ENCODE results near the gene PRDX2. TPM values are rescaled to one million over a fixed set of nuclear protein-coding genes. Genes with fewer than 3 reads are reported as not detected.
"Not testable (repeated sequence)": the region's sequence is repeated elsewhere in the genome, so short reads cannot be mapped to it uniquely, and the experiment has no call there.

Gene PRDX2
- total RNA-seq, 1 donor: 278 TPM

DNA sequence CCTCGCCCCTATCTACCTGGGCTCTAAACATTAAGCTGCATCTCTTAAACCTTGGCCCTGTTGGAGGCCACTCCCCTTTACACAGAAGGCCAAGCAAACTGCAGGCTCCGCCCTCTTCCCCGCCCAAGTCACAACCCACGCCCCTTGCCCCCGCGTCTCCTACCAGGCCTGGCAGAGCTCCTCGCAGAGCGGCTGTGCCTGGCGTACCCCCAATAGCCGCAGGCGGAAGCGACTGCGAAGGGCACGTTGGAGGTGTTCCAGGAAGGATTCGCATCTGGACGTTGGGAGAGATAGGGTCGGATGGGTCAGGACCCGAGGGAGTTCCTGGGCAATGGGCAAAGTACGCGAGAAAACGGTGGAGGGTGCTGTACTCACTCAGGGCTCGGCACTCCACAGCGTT lies 26.9 kb upstream of the PRDX2 start:
- peak in 2 of 3 donors; percentile 72 to 85 for DNase-seq (ENCODE audit: low read depth in 2 of 3, low spot score in 2 of 3)

DNA sequence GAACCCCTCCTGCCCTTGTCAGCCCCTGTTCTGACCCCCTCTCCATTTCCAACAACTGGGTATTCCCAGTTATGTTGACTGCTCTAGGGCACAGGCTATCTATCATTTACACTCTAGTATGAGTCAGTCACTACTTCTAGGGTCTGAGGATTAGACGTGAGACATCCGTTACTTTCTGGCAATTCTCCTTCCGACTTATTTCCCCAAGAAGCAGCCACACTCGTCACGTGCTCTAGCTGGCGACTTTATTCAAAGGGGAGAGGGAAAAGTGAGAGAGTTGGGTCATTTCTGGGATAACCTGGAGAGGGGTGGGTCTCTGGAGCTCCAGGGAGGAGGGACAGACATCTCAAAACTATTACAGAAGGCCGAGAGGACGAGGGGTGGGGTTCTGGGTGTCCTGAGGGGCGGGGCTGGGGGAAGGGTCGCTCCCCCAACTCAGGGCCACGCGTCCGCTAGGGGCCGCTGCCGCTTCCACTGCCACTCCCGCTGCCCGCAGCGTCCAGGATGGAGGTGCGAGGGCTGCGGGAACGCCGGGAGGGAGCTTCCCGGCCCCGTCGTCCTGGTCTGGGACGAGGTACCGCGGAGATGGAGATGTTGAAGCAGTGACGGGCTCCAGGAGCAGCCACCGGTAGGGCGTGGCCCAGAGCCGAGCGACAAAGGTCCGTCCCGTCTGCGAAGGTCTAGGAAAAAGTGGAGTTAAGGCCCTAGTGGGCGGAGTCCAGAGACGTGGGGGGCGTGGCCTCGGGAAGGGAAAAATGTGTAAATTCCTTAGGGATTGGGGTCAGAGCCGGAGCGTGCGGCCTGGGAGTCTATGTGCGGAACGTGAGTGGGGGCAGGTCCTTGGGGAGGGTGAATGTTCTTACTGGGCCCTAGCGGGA lies 23.9 kb upstream of the PRDX2 start:
- DNase-seq (ENCODE audit: low read depth in 2 of 3, low spot score in 2 of 3): peak in 1 of 3 donors; percentile 59

DNA sequence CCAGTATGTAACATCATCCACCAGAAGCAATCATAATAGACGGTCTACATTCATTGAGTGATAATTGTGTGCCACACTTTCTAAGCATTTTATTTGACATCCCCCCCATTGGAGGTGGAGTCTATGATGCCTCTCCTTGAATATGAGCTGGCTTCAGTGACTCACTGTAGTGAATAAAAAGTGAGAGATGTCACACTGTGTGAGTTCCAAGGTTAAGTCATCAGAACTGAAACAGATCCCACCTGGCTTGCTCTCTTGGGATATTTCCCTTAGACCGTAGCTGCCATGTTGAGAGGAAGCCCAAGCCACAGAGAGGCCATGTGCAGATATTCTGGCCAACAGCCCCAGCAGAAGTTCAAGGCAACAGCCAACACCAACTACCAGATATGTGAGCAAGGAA lies 20.2 kb upstream of the PRDX2 start:
- no peak for DNase-seq (ENCODE audit: low read depth in 2 of 3, low spot score in 2 of 3)

DNA sequence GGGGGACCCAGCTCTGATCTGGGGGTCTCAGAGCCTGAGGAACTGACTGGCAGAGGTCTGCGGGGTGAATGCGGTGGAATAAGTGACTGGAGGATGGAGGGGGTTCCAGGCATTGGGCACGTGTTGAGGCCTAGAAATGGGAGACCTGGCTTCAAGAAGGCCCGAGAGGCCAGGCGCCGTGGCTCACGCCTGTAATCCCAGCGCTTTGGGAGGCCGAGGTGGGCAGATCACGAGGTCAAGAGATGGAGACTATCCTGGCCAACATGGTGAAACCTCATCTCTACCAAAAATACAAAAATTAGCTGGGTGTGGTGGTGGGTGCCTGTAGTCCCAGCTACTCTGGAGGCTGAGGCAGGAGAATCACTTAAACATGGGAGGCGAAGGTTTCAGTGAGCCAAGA lies 16.2 kb upstream of the PRDX2 start:
- DNase-seq (ENCODE audit: low read depth in 2 of 3, low spot score in 2 of 3): not testable (repeated sequence)

DNA sequence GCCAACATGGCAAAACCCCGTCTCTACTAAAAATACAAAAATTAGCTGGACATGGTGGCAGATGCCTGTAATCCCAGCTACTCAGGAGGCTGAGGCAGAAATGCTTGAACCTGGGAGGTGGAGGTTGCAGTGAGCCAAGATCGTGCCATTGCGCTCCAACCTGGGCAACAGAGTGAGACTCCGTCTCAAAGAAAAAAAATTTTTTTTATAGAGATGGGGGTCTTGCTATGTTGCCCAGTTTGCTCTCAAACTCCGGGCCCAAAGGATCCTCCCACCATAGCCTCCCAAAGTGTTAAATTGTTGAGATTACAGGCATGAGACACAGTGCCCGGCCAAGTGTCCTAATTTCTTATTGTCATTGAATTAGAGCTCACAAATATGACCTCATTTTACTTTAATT lies 15.6 kb upstream of the PRDX2 start:
- not testable (repeated sequence) for DNase-seq (ENCODE audit: low read depth in 2 of 3, low spot score in 2 of 3)

DNA sequence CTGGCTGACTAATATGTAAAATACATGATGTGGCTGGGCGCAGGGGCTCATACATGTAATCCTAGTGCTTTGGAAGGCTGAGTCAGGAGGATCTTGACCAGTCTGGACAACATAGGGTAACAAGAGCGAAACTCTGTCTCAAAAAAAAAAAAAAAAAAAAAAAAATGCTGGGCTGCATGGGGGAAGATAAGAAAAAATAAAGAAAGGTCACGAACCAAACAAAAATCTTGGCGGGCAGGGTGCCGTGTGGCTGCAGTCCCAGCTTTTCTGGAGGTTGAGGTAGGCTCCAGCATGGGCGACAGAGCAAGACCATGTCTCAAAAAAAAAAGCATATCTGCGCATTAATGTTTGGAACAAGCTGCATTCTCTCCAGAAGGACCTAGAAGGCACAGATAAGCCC lies 13.5 kb upstream of the PRDX2 start:
- DNase-seq (ENCODE audit: low read depth in 2 of 3, low spot score in 2 of 3): no peak

DNA sequence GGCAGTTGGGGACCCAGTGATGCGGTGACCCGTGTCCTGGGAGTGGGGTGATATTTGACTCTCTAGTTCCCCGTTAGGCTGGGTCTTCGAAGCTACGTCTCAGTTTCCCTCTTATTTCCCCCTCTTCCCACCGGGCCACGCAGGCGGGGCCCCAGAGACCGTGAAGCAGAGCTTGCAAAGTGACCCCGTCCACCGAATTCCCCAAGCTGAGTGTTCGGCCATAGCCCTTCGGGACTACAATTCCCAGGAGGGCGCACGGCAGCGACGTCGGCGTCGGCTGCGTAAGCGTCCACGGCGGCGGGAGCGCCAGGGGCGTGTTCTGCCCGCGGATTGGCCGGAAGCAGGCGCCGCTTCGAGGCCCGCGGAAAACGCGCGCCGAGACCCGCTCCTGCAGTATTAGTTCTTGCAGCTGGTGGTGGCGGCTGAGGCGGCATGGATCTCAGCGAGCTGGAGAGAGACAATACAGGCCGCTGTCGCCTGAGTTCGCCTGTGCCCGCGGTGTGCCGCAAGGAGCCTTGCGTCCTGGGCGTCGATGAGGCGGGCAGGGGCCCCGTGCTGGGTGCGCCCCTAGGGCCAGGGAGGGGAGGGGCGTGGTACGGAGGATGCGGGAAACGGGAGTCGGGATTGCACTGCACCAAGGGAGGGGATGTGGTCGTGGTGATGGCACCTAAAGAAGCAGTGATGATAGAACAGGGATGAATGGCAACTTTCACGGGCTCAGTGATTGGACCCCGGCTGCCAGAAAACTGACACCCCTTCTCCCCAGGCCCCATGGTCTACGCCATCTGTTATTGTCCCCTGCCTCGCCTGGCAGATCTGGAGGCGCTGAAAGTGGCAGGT lies 4.9 kb upstream of the PRDX2 start, which contains the start of gene RNASEH2A:
RNASEH2A (plus strand) TSS at position 343 of the 840 bp plus-strand sequence; CDS start at position 433, 90 bp downstream.
- DNase-seq (ENCODE audit: low read depth in 2 of 3, low spot score in 2 of 3): peak in 2 of 3 donors; percentile 86 to 87

DNA sequence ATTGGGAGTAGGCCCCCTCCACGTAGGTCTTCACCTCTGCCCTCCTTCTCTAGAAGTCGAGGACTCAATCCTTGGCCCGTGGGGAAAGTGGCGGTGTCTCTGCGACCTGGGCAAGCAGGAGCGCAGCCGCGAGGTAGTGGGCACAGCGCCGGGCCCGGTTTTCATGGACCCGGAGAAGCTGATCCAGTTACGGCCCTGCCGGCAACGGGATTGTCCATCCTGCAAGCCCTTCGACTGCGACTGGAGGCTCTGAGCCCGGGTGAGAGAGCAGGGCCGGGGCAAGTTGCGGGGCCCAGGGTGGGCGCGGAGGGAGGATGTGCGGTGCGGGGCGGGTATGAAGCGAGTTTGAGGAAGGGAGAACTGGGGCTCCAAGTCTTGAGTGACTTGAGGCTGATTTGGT lies 2.5 kb upstream of the PRDX2 start:
- DNase-seq (ENCODE audit: low read depth in 2 of 3, low spot score in 2 of 3): no peak

DNA sequence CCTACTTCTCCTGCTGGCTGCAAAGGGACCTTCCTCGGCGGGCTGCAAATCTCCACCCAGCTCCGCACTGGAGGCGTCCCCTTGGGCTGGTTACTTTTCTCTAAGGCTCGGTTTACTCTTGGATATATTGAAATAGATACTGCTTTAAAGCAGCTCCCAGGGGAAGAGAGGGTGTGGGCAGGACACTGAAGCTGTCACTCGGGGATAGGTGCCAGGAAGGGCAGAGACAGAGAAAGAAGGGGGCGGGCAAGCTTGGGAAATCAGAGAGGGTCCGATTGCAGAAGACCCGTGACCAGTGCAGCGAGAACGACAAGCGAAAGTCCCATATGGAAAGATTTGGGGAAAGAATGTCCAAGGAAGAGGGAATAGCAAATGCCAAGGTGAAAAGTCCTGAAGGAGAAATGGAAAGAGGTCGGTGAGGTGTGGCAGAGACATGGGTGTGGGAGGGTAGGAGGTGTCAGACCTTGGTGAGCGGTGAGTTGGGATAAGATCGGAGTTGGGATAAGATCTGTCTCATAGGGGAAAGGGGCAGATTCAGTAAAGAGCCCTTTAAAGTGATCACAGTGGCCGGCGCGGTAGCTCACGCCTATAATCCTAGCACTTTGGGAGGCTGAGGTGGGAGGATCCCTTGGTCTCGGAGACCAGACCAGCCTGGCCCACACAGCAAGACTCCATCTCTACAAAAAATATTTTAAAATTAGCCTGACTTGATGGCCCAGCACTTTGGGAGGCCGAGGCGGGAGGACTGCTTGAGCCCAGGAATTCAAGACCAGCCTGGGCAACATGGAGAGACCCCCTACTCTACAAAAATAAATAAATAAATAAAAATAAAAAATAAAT lies 887 bp upstream of the PRDX2 start:
- no peak for DNase-seq (ENCODE audit: low read depth in 2 of 3, low spot score in 2 of 3)

DNA sequence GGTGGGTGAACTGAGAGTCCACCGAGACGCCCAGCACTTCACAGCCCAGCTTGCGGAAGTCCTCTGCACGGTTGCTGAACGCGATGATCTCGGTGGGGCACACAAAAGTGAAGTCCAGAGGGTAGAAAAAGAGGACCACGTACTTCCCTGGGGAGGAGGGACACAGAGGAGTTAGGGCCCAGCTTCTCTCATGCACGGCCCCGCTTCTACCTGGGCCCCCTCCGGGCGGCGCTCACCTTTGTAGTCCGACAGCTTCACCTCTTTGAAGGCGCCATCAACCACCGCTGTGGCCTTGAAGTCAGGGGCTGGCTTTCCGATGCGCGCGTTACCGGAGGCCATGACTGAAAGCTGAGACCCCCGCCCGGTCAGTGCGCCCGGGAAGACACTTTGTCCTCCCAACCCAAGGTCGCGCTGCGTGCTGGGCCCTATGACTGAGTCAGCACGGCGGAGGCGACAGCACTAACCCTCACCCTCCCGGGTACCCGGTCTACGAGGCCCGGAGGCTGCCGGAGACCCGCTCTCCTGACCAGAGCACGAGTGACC lies 606 bp downstream of the PRDX2 start:
- no peak for DNase-seq (ENCODE audit: low read depth in 2 of 3, low spot score in 2 of 3)

DNA sequence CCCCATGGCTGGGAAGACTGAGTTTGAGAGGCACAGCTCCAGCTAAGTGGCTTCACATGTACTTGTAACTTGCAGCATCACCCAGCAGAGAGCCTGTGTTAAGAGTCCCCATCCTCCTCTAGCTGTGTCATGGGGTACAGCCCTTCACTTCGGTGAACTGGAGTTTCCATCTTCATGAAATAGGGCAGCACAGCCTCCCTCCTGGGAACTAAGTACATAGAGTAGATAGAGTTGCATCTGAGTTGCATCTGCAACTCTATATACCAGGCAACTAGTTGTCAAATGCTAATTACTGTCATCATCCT lies 1.2 kb downstream of the PRDX2 start:
- no peak for DNase-seq (ENCODE audit: low read depth in 2 of 3, low spot score in 2 of 3)

DNA sequence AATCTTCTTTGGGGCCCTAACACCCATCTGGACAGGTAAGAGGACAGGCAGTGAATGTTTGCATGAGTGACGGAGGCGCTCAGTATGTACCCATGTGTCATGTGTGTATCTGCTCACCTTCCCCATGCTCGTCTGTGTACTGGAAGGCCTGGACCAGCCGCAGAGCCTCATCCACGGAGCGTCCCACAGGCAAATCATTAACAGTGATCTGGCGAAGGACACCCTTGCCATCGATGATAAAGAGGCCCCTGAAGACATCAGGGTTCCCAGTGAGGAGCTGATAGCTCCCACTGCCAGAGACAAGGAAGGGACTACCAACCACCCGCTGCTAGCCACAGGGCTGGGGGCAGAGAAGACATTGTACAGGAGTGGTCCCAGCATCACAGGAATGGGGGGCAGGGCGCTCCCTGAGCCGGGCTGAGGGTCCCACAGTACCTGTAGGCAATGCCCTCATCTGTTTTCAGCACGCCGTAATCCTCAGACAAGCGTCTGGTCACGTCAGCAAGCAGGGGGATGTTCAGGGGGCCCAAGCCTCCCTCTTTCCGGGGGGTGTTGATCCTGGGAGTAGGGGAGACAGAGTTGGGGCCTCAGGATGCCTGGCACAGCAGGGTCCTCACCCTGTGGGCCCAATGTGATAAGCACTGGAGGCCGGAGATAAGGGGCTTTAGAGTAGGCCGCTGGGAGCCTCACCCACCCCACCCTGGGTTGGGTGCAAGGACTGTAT lies 1.7 kb downstream of the PRDX2 start:
- DNase-seq (ENCODE audit: low read depth in 2 of 3, low spot score in 2 of 3): no peak

DNA sequence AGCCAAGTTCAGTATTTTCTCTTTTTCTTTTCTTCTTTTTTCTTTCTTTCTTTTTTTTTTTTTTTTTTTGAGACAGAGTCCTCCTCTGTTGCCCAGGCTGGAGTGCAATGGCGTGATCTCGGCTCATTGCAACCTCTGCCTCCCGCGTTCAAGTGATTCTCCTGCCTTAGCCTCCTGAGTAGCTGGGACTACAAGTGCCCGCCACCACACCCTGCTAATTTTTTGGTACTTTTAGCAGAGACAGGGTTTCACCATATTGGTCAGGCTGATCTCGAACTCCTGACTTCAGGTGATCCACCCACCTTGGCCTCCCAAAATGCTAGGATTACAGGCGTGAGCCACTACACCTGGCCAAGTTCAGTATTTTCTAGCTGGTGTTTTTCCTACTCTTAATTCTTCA lies 4.0 kb downstream of the PRDX2 start:
- not testable (repeated sequence) for DNase-seq (ENCODE audit: low read depth in 2 of 3, low spot score in 2 of 3)

DNA sequence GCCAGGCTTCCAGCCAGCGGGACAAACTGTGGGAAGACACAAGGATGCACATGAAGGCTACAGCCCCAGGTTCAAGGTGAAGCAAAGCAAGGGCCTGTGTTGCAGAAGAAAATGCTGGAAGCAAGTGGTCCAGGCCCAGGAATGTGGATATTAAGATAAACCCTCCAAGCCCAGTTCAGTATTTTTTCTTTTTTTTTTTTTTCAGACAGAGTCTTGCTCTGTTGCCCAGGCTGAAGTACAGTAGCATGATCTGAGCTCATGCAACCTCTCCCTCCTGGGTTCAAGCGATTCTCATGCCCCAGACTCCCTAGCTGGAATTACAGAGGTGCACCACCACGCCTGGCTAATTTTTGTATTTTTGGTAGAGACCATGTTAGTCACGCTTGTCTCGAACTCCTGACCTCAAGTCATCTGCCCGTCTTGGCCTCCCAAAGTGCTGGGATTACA lies 4.4 kb downstream of the PRDX2 start:
- DNase-seq (ENCODE audit: low read depth in 2 of 3, low spot score in 2 of 3): no peak

DNA sequence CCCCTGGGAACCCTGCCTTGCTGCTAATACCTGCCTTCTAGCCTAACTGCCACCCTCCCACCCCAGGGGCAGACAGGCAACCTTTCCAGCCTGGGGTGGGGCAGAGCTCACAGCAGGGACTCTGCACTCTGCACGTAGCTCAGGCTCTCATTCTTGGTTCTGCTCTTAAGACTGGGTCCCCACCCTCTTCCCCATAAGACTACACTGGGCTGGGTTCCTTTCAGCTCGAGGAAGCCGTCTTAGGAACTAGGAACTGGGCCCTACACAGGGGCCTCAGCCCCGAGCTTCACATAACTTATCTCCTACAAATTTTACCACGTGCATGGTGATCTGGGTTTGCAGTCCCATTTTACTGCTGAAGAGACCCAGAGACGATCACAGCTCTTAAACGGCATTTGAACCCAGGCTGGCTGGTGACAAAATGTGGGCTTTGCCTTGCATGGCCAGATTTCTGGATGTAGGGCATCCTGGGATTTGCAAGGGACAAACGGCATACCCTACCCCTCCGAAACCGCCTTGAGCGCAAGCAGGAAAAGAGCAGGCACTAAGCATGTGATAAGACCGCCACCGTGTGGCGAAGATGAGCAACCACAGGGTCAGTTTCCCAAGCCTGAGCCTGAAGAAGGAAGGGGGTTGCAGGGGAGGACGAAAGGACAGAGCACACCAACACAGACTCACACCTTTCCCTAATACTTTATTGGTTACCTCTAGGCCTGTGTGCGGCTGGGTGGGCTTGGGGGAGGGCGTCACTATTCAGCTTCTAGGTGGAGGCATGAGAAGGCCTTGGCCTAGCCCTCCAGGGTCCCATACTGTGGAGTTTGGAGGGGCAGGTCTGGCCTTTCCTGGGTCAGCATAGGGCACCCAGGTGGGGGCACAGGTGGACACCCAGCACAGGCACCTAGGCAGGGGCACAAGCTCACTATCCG lies 5.2 kb downstream of the PRDX2 start:
- DNase-seq (ENCODE audit: low read depth in 2 of 3, low spot score in 2 of 3): peak in 2 of 3 donors; percentile 77 to 86

DNA sequence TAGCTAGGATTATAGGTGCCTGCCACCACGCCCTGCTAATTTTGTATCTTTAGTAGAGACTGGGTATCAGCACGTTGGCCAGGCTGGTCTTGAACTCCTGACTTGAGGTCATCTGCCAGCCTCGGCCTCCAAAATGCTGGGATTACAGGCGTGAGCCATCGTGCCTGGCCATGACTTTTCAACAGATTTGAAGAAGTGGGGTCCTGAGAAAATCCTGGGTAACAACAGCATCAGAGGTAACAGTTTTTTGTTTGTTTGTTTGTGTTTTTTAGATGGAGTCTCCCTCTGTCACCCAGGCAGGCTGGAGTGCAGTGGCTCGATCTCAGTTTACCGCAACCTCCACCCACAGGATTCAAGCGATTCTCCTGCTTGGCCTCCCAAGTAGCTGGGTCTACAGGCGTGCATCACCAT lies 6.6 kb downstream of the PRDX2 start:
- no peak for DNase-seq (ENCODE audit: low read depth in 2 of 3, low spot score in 2 of 3)

DNA sequence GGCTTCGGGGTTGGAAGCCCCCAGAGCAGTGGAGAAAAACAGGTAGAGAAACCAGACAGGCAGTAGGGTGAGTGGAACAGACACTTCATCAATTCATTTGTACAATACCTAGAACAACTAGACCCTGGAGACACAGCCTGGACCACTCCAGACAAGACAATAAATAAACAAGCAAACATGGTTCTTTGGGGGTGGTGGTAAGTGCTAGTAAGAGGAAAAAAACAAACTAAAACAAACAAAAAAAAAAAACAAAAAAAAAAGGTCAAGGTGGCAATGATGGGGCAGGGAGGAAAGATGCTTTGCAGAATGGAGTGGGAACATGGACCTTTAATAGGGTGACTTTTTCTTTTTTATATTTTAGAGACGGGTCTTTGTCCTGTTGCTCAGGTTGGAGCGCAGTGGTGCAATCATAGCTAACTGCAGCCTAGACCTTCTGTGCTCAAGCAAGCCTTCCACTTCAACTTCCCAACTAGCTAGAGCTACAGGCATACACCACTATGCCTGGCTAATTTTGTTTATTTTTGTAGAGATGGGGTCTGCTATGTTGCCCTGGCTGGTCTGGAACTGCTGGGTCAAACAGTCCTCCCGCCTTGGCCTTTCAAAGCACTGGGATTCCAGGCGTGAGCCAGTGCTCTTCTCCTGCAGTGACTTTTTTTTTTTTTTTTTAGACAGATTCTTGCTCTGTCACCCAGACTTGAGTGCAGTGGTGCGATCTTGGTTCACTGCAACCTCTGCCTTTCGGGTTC lies 7.2 kb downstream of the PRDX2 start:
- no peak for DNase-seq (ENCODE audit: low read depth in 2 of 3, low spot score in 2 of 3)

Measured in hematopoietic multipotent progenitor cell (in vitro differentiated cells).